ENCODE measurements around the gene SAMD11. TPM values are rescaled to one million over a fixed set of nuclear protein-coding genes. Genes with fewer than 3 reads are reported as not detected.

The SAMD11 gene
- total RNA-seq, 1 donor from 2014 or later, result 6.0 TPM

DNA sequence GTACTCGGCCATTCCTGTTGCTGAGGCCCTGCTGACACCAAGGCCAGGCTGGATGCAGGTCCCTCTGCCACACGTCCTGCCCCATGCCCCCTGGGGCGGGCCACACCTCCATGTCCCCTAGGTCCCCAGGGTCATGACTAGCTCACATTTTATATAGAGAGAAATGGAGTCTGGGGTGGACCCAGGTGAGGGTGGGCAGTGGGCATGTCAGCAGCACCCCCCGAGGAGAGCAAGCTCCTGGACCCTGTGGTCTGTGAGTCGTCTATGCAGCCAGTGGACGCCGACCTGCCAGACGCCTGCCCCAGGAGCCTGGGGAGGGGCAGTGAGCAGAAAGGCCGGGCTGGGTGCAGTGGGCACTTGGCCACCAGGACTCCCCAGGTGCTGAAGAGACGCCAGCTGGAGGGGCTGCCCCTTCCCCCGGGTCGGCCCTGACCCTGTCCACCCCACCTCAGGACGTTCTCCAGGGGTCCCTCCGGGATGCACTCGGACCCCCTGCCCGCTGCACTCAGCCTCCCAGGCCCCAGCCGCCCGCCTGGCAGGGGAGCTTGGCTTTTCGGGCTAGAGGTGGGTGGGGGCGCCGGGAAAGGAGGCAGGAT is 15.9 kb downstream of the SAMD11 start:
- no peak overlapping the region for H3K4me3 Mint-ChIP-seq (ENCODE audit: unreplicated experiment)
- Histone ChIP-seq H3K27me3 (ENCODE audit: insufficient read depth, low read length) (peaks cover 9% of the 10 kb centered on the region), H3K36me3 (ENCODE audit: insufficient read depth, low read length) (no peaks in the 10 kb centered on the region), H3K9ac (ENCODE audit: low read length) (no peak overlapping the region), H2AFZ (ENCODE audit: low read depth, low read length) (no peak overlapping the region), H3K79me2 (ENCODE audit: insufficient read depth, low read length) (no peaks in the 10 kb centered on the region), H3K9me3 (ENCODE audit: insufficient read depth, low read depth, low read length) (no peaks in the 10 kb centered on the region), H3K4me1 (ENCODE audit: insufficient read depth, low read length) (peaks cover 41% of the 10 kb centered on the region), H3K4me3 (ENCODE audit: insufficient read depth, low read depth, low read length) (no peak overlapping the region), H3K27ac (ENCODE audit: low read depth, low read length) (no peak overlapping the region), H4K20me1 (ENCODE audit: insufficient read depth, low read length) (peaks cover 23% of the 10 kb centered on the region), H3K4me2 (ENCODE audit: low read length) (peak overlapping the region; percentile 75)
- DNase-seq (ENCODE audit: low read depth) (no peak), FAIRE-seq (no peak)
- peaks cover 8% of the 10 kb centered on the region for H3K4me1 Mint-ChIP-seq (ENCODE audit: low read depth, unreplicated experiment)
- H3K27me3 Mint-ChIP-seq (ENCODE audit: low read depth, unreplicated experiment), result peaks cover 22% of the 10 kb centered on the region
- no peaks in the 10 kb centered on the region for H3K9me3 Mint-ChIP-seq (ENCODE audit: unreplicated experiment)
- H3K36me3 Mint-ChIP-seq (ENCODE audit: low read depth, unreplicated experiment), result peaks cover 1% of the 10 kb centered on the region
- H3K27ac Mint-ChIP-seq (ENCODE audit: unreplicated experiment), result no peak overlapping the region
- TF ChIP-seq CTCF (IDR thresholded peaks at IDR 0.05; ENCODE audit: insufficient read depth, low read depth, low read length) (no peak), EZH2 (IDR thresholded peaks at IDR 0.05; ENCODE audit: insufficient read depth, low read length) (no peak)

DNA sequence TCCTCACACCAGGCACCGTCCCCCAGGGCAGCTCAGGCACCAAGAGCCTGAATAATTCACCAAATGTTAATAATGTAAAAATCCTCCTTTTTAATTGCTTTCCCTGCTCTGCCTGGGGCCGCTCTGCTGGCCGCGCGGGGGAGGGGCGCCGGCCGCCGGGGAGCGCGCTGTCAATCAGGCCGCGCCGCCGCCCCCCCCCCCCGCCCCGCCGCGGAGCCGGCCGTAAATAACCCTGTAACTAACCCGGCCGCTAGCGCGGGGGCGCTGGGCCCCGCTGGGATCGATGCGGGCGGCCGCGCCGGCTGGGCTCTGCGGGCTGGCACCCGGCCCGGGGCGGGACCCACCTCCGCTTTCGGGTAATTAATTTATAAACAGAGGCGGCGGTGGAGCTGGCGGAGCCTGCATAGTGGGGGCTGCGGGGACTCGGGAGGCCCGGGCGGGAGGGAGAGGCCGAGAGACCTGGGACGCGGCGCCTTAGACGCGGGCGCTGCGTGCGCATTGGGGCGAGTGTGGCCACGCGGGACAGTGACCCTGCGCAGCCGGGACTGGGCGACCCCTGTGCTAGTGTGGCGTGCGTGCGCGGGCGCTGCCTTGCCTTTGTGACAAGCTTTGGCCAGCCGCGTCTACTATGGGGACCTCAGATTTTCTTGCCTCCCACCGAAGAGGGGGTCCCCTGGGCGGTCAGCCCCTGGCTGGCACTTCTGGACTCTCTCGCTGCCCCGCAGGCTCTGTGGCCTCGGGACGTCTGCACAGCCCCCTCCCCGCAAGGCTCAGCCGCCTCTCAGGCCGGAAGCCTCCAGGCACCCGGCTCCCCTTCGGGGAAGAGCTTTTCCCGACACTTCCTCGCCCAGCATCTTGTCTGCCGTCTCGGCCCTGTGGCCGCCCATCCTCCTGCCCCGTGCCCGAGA is 16.6 kb downstream of the SAMD11 start:
- Histone ChIP-seq H3K4me3 (ENCODE audit: insufficient read depth, low read depth, low read length) (no peak overlapping the region), H4K20me1 (ENCODE audit: insufficient read depth, low read length) (peaks cover 24% of the 10 kb centered on the region), H3K27me3 (ENCODE audit: insufficient read depth, low read length) (peaks cover 3% of the 10 kb centered on the region), H2AFZ (ENCODE audit: low read depth, low read length) (peak overlapping the region; percentile 26), H3K79me2 (ENCODE audit: insufficient read depth, low read length) (no peaks in the 10 kb centered on the region), H3K36me3 (ENCODE audit: insufficient read depth, low read length) (no peaks in the 10 kb centered on the region), H3K27ac (ENCODE audit: low read depth, low read length) (no peak overlapping the region), H3K9me3 (ENCODE audit: insufficient read depth, low read depth, low read length) (no peaks in the 10 kb centered on the region), H3K4me1 (ENCODE audit: insufficient read depth, low read length) (peaks cover 44% of the 10 kb centered on the region), H3K4me2 (ENCODE audit: low read length) (peak overlapping the region; percentile 75), H3K9ac (ENCODE audit: low read length) (peak overlapping the region; percentile 36)
- Mint-ChIP-seq H3K27ac (ENCODE audit: unreplicated experiment) (no peak overlapping the region), H3K36me3 (ENCODE audit: low read depth, unreplicated experiment) (peaks cover 5% of the 10 kb centered on the region), H3K4me3 (ENCODE audit: unreplicated experiment) (peak overlapping the region; percentile 34), H3K4me1 (ENCODE audit: low read depth, unreplicated experiment) (peaks cover 6% of the 10 kb centered on the region), H3K9me3 (ENCODE audit: unreplicated experiment) (no peaks in the 10 kb centered on the region), H3K27me3 (ENCODE audit: low read depth, unreplicated experiment) (peaks cover 16% of the 10 kb centered on the region)
- TF ChIP-seq EZH2 (IDR thresholded peaks at IDR 0.05; ENCODE audit: insufficient read depth, low read length), result no peak
- no peak for TF ChIP-seq CTCF (IDR thresholded peaks at IDR 0.05; ENCODE audit: insufficient read depth, low read depth, low read length)
- DNase-seq (ENCODE audit: low read depth) (peak; percentile 59), FAIRE-seq (no peak)

Measured in astrocyte (in vitro differentiated cells and primary cell).